H1 (cell line): ENCODE measurements around the gene GRM6. TPM values are rescaled to one million over a fixed set of nuclear protein-coding genes. Genes with fewer than 3 reads are reported as not detected.

Source experiments
- CTCF ChIA-PET: fragments of 300-600 bp; sonication (Branson Sonifier 250); formaldehyde crosslinking; loops from one replicate; lab custom pipeline; 2021; ENCODE audit not compliant: partially characterized antibody; lab: Charles Lee
- POLR2A ChIA-PET: fragments of 300-600 bp; sonication (Branson Sonifier 250); formaldehyde crosslinking; loops from one replicate; lab custom pipeline; 2021; ENCODE audit warnings: inconsistent platforms; ENCODE audit not compliant: partially characterized antibody; lab: Charles Lee
- DNase-seq, 2 experiments: peaks; one replicate each; pipeline versions ENCODE4 v3.0.0 to v3.0.0-alpha.2; 2010 to 2022; ENCODE audit warnings: low spot score in 2 of 2, low read depth in 1 of 2, mixed read lengths in 1 of 2
- FAIRE-seq: peaks from 2 replicates; lab custom pipeline; 2011; peaks lifted over from hg19 to GRCh38; lab: Jason Lieb, UNC
- H2AFZ ChIP-seq: 2 replicates; pipeline ENCODE4 v1.8.1; 2012; ENCODE audit warnings: low read length, inconsistent platforms
- H2AK5ac ChIP-seq: 2 replicates; pipeline ENCODE4 v1.6.1; 2013; ENCODE audit warnings: low read depth, low read length
- H2BK120ac ChIP-seq: replicated peaks from 2 replicates; pipeline ENCODE3; 2013; ENCODE audit warnings: low read depth, low read length, inconsistent platforms
- H2BK12ac ChIP-seq: 2 replicates; pipeline ENCODE4 v1.6.1; 2013; ENCODE audit warnings: low read depth, low read length
- H2BK15ac ChIP-seq: 2 replicates; pipeline ENCODE4 v1.6.1; 2013; ENCODE audit warnings: low read length
- H2BK20ac ChIP-seq: 2 replicates; pipeline ENCODE4 v1.6.1; 2013; ENCODE audit warnings: low read length
- H2BK5ac ChIP-seq: 2 replicates; pipeline ENCODE4 v1.6.1; 2013; ENCODE audit warnings: low read depth, low read length
- H3K14ac ChIP-seq: 2 replicates; pipeline ENCODE4 v1.6.1; 2013; ENCODE audit warnings: inconsistent platforms; ENCODE audit not compliant: insufficient read length
- H3K18ac ChIP-seq: 2 replicates; pipeline ENCODE4 v1.6.1; 2013; ENCODE audit warnings: low read length; ENCODE audit errors: extremely low read depth
- H3K23ac ChIP-seq: 2 replicates; pipeline ENCODE4 v1.6.1; 2013; ENCODE audit warnings: inconsistent platforms; ENCODE audit not compliant: insufficient read length
- H3K23me2 ChIP-seq: 2 replicates; pipeline ENCODE4 v1.6.1; 2013; ENCODE audit warnings: low read depth, low read length
- H3K27ac ChIP-seq: 2 replicates; pipeline ENCODE4 v1.6.1; 2011; ENCODE audit warnings: low read depth, low read length, inconsistent platforms
- H3K27me3 ChIP-seq, 4 experiments: replicated peaks in 1 of 4; 1 replicate in 1 of 4; 2 replicates in 3 of 4; pipeline versions ENCODE4 v1.6.1 to v1.8.1; 2011 to 2013; ENCODE audit warnings: low read length in 3 of 4, mild to moderate bottlenecking in 3 of 4, inconsistent platforms in 2 of 4, mixed read lengths in 2 of 4, moderate library complexity in 1 of 4; ENCODE audit not compliant: control insufficient read depth in 3 of 4, insufficient read depth in 3 of 4; ENCODE audit errors: extremely low read depth in 1 of 4
- H3K36me3 ChIP-seq, 4 experiments: 2 replicates each; pipeline versions ENCODE4 v1.6.1 to v1.8.1; 2011 to 2013; ENCODE audit warnings: mild to moderate bottlenecking in 4 of 4, low read length in 3 of 4, moderate library complexity in 2 of 4, control low read depth in 1 of 4, inconsistent platforms in 1 of 4; ENCODE audit not compliant: insufficient read depth in 4 of 4, control insufficient read depth in 2 of 4
- H3K4ac ChIP-seq: replicated peaks from 2 replicates; pipeline ENCODE3; 2013; ENCODE audit warnings: low read length, low read depth, mixed read lengths, inconsistent platforms; ENCODE audit not compliant: insufficient read length
- H3K4me1 ChIP-seq, 4 experiments: replicated peaks in 1 of 4; 1 replicate in 1 of 4; 2 replicates in 3 of 4; pipeline versions ENCODE4 v1.6.1 to v1.8.1; 2011 to 2013; ENCODE audit warnings: low read length in 3 of 4, inconsistent platforms in 2 of 4, mixed read lengths in 1 of 4; ENCODE audit not compliant: insufficient read depth in 4 of 4, control insufficient read depth in 3 of 4
- H3K4me2 ChIP-seq, 2 experiments: 2 replicates each; pipeline versions ENCODE4 v1.6.1 to v1.8.1; 2011 to 2013; ENCODE audit warnings: low read depth in 2 of 2, low read length in 2 of 2, control low read depth in 1 of 2, inconsistent platforms in 1 of 2, mild to moderate bottlenecking in 1 of 2; ENCODE audit not compliant: insufficient read depth in 1 of 2
- H3K4me3 ChIP-seq, 4 experiments: fragments of 200-600, 300-600 bp in 1 of 4; sonication (generic), shearing (Covaris generic), sonication (Bioruptor Twin) in 1 of 4; 2 replicates each; pipeline versions ENCODE4 v1.5.1 to v1.8.1; 2011 to 2016; ENCODE audit warnings: low read length in 4 of 4, low read depth in 3 of 4, control low read depth in 2 of 4, inconsistent platforms in 2 of 4, mild to moderate bottlenecking in 2 of 4, mixed read lengths in 1 of 4, moderate library complexity in 1 of 4; ENCODE audit not compliant: insufficient read depth in 2 of 4; ENCODE audit errors: extremely low read depth in 1 of 4
- H3K56ac ChIP-seq: replicated peaks from 2 replicates; pipeline ENCODE3; 2013; ENCODE audit warnings: low read depth, mild to moderate bottlenecking, mixed read lengths, low read length, inconsistent platforms; ENCODE audit not compliant: insufficient read length
- H3K79me1 ChIP-seq: 2 replicates; pipeline ENCODE4 v1.6.1; 2013; ENCODE audit warnings: low read depth, low read length, control low read depth
- H3K79me2 ChIP-seq, 2 experiments: 2 replicates each; pipeline versions ENCODE4 v1.6.1 to v1.8.1; 2012 to 2013; ENCODE audit warnings: low read length in 2 of 2, mild to moderate bottlenecking in 2 of 2, inconsistent platforms in 1 of 2; ENCODE audit not compliant: insufficient read depth in 2 of 2, control insufficient read depth in 1 of 2
- H3K9ac ChIP-seq, 4 experiments: replicated peaks in 1 of 4; 1 replicate in 1 of 4; 2 replicates in 3 of 4; pipeline versions ENCODE4 v1.6.1 to v1.8.1; 2011 to 2013; ENCODE audit warnings: low read depth in 3 of 4, low read length in 3 of 4, control low read depth in 2 of 4, mild to moderate bottlenecking in 2 of 4, moderate library complexity in 2 of 4, inconsistent platforms in 1 of 4; ENCODE audit errors: extremely low read depth in 1 of 4
- H3K9me3 ChIP-seq, 2 experiments: 2 replicates each; pipeline versions ENCODE4 v1.6.1 to v1.8.1; 2012 to 2013; ENCODE audit warnings: mild to moderate bottlenecking in 2 of 2, moderate library complexity in 2 of 2, control low read depth in 1 of 2, inconsistent platforms in 1 of 2, low read depth in 1 of 2, low read length in 1 of 2, mixed read lengths in 1 of 2; ENCODE audit not compliant: insufficient read depth in 2 of 2
- H4K20me1 ChIP-seq, 2 experiments: replicated peaks in 1 of 2; 2 replicates each; pipeline versions ENCODE3 to v1.8.1; 2011 to 2013; ENCODE audit warnings: inconsistent platforms in 2 of 2, low read length in 2 of 2, mild to moderate bottlenecking in 1 of 2; ENCODE audit not compliant: insufficient read depth in 2 of 2, control insufficient read depth in 1 of 2
- H4K5ac ChIP-seq: 2 replicates; pipeline ENCODE4 v1.6.1; 2013; ENCODE audit warnings: low read length, low read depth, mixed read lengths, inconsistent platforms; ENCODE audit not compliant: insufficient read length
- H4K8ac ChIP-seq: 2 replicates; pipeline ENCODE4 v1.8.0; 2013; ENCODE audit warnings: mild to moderate bottlenecking, moderate library complexity, low read length, inconsistent platforms; ENCODE audit not compliant: insufficient read depth; ENCODE audit errors: extremely low read depth
- H4K91ac ChIP-seq: replicated peaks from 2 replicates; pipeline ENCODE3; 2013; ENCODE audit warnings: low read length, mixed read lengths, inconsistent platforms; ENCODE audit not compliant: insufficient read length
- ATF3 ChIP-seq: IDR thresholded peaks from 2 replicates; pipeline ENCODE4 v1.6.1; 2011; ENCODE audit warnings: low read depth, mild to moderate bottlenecking, low read length; ENCODE audit not compliant: insufficient read depth
- BRCA1 ChIP-seq: IDR thresholded peaks from 2 replicates; pipeline ENCODE4 v1.6.1; 2012; ENCODE audit warnings: low read depth, low read length, improper control_type of control experiment
- CTCF ChIP-seq, 3 experiments: IDR thresholded peaks; 1 replicate in 2 of 3; 2 replicates in 1 of 3; pipeline versions ENCODE4 v1.5.1 to v1.6.1; 2011; ENCODE audit warnings: low read length in 3 of 3, mild to moderate bottlenecking in 3 of 3, inconsistent platforms in 2 of 3, low read depth in 1 of 3, moderate library complexity in 1 of 3; ENCODE audit not compliant: insufficient read depth in 1 of 3; ENCODE audit errors: control extremely low read depth in 1 of 3
- EP300 ChIP-seq, 2 experiments: IDR thresholded peaks; 1 replicate in 1 of 2; 2 replicates in 1 of 2; pipeline ENCODE4 v1.6.1; 2011 to 2012; ENCODE audit warnings: low read depth in 2 of 2, low read length in 2 of 2, mild to moderate bottlenecking in 2 of 2, borderline replicate concordance in 1 of 2, inconsistent platforms in 1 of 2, moderate library complexity in 1 of 2
- EZH2 ChIP-seq: fragments of 200-600 bp; sonication (generic); IDR thresholded peaks from 2 replicates; pipeline ENCODE4 v1.7.1; 2012; ENCODE audit warnings: low read depth, mild to moderate bottlenecking, moderate library complexity, low read length, inconsistent platforms; ENCODE audit not compliant: severe bottlenecking
- GABPA ChIP-seq: IDR thresholded peaks from 2 replicates; pipeline ENCODE4 v1.6.1; 2011; ENCODE audit warnings: mild to moderate bottlenecking, low read length, moderate library complexity, borderline replicate concordance; ENCODE audit not compliant: insufficient read depth
- GTF2F1 ChIP-seq: IDR thresholded peaks from 2 replicates; pipeline ENCODE4 v1.6.1; 2012; ENCODE audit warnings: low read depth, low read length, improper control_type of control experiment, borderline replicate concordance
- MAFK ChIP-seq: IDR thresholded peaks from 2 replicates; pipeline ENCODE4 v1.6.1; 2012; ENCODE audit warnings: low read depth, mild to moderate bottlenecking, improper control_type of control experiment, low read length
- NRF1 ChIP-seq: IDR thresholded peaks from 2 replicates; pipeline ENCODE4 v1.6.1; 2011; ENCODE audit warnings: mild to moderate bottlenecking, low read depth, low read length, improper control_type of control experiment
- SP4 ChIP-seq: IDR thresholded peaks from 2 replicates; pipeline ENCODE4 v1.6.1; 2012; ENCODE audit warnings: low read length, inconsistent platforms
- WGBS, 2 experiments: shearing (Covaris generic) in 1 of 2; methylation state at CpG; one replicate each; pipeline versions ENCODE4 v1.1.6 to v1.1.7; 2013 to 2015; ENCODE audit warnings: low lambda C conversion rate in 2 of 2, mixed read lengths in 2 of 2, inconsistent platforms in 1 of 2, low coverage in 1 of 2, missing lambda C conversion rate in 1 of 2; ENCODE audit not compliant: insufficient replicate concordance in 2 of 2, insufficient coverage in 1 of 2, insufficient read length in 1 of 2; ENCODE audit errors: extremely low coverage in 1 of 2, missing lambda C conversion rate in 1 of 2; 5-methylcytosine and 5-hydroxymethylcytosine counted together
- polyA plus RNA-seq, 7 experiments: library from polyadenylated mRNA; depleted of rRNA in 3 of 7; stranded (reverse) in 5 of 7; unstranded in 2 of 7; fragments of >200 nt in 5 of 7; fragments of 200-250 nt in 2 of 7; gene quantifications; 1 replicate in 5 of 7; 2 replicates in 1 of 7; 4 replicates in 1 of 7; pipeline versions ENCODE4 v1.2.1 to v1.2.3, GENCODE V29; 2011 to 2013; ENCODE audit warnings: missing spikeins in 2 of 7, mixed read lengths in 2 of 7
- total RNA-seq: library from RNA; stranded (reverse); fragmentation: NEBNext Ultra II Directional; extraction: Animal tissue kit (Norgen Biotek cat#: 25700); gene quantifications from 2 replicates; pipeline ENCODE4 v1.2.1, GENCODE V29; 2021

GRM6 gene
- total and polyA plus RNA-seq, 2 of the 8 experiments (the other 6 are each of a cell fraction or from before 2014, with no cell fraction given), result not detected

- Histone ChIP-seq H3K9me3 (peaks cover 77 to 91% of the 10 kb centered on the region in 2 experiments), H3K4ac (no peak overlapping the region), H2AK5ac (no peak overlapping the region), H2BK5ac (no peak overlapping the region), H3K9ac (no peak overlapping the region), H3K23me2 (no peaks in the 10 kb centered on the region), H4K8ac (no peak overlapping the region), H3K23ac (no peak overlapping the region), H4K91ac (no peak overlapping the region), H4K5ac (no peak overlapping the region), H3K79me2 (no peaks in the 10 kb centered on the region), H3K4me3 (no peak overlapping the region), H2BK120ac (no peak overlapping the region), H3K36me3 (no peaks in the 10 kb centered on the region), H4K20me1 (no peaks in the 10 kb centered on the region), H3K4me2 (no peak overlapping the region), H2AFZ (no peak overlapping the region), H3K56ac (no peak overlapping the region), H3K18ac (no peak overlapping the region), H2BK20ac (no peak overlapping the region), H3K27me3 (no peaks in the 10 kb centered on the region), H3K14ac (no peak overlapping the region), H2BK12ac (no peak overlapping the region), H3K79me1 (no peaks in the 10 kb centered on the region), H3K27ac (no peak overlapping the region), H3K4me1 (no peaks in the 10 kb centered on the region), H2BK15ac (no peak overlapping the region)
- ChIA-PET CTCF (no interaction called here), POLR2A (no interaction called here)
- WGBS, 2 experiments, result 78% methylated on average over 10 of the region's 10 CpGs; no CpG with 5 or more reads in 1 of the 2 experiments
- no peak for TF ChIP-seq ATF3
- TF ChIP-seq CTCF (IDR thresholded peaks at IDR 0.05; ENCODE audit: control extremely low read depth in 1 of 3, insufficient read depth in 1 of 3, low read depth in 1 of 3, low read length in 3 of 3), result no peak
- TF ChIP-seq MAFK, result no peak
- no peak for TF ChIP-seq BRCA1
- no peak for TF ChIP-seq GABPA
- no peak for TF ChIP-seq GTF2F1
- TF ChIP-seq EP300 (IDR thresholded peaks at IDR 0.05; ENCODE audit: borderline replicate concordance in 1 of 2, low read depth in 2 of 2, low read length in 2 of 2), result no peak
- TF ChIP-seq SP4, result no peak
- TF ChIP-seq EZH2, result no peak
- no peak for TF ChIP-seq NRF1
- no peak for DNase-seq
- no peak for FAIRE-seq
These were observed 11.4 kb downstream of the GRM6 start for GRCh38 chr5:178983728-178984127.
